ENCODE data around the gene NEBL.

The NEBL gene

DNA sequence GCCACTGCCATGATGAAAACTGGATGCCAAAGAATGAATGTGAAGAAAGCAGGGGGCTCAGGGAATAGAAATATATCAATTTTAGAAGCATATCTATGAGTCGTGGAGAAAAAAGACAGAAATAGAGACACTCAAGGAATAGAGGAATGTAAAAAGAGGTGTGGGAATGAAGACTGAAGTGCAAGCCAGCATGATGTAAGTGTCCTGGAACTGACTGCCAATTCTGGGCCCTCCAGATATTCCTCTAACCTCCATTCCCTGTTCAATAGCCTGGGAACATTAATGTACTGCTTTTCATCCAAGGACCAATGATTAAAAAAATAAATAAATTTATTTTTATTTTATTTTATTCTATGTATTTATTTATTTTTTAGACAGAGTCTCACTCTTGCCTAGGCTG lies 40.6 kb downstream of the NEBL start:
- no peaks in the 10 kb centered on the region for H3K27me3 Mint-ChIP-seq
- no peak overlapping the region for H3K27ac Mint-ChIP-seq
- no peaks in the 10 kb centered on the region for H3K9me3 Mint-ChIP-seq
- CTCF ChIA-PET = no interaction called here
- no peak overlapping the region for H3K4me3 Mint-ChIP-seq
- no peaks in the 10 kb centered on the region for H3K36me3 Mint-ChIP-seq
- DNase-seq = no peak
- H3K4me1 Mint-ChIP-seq = no peaks in the 10 kb centered on the region

DNA sequence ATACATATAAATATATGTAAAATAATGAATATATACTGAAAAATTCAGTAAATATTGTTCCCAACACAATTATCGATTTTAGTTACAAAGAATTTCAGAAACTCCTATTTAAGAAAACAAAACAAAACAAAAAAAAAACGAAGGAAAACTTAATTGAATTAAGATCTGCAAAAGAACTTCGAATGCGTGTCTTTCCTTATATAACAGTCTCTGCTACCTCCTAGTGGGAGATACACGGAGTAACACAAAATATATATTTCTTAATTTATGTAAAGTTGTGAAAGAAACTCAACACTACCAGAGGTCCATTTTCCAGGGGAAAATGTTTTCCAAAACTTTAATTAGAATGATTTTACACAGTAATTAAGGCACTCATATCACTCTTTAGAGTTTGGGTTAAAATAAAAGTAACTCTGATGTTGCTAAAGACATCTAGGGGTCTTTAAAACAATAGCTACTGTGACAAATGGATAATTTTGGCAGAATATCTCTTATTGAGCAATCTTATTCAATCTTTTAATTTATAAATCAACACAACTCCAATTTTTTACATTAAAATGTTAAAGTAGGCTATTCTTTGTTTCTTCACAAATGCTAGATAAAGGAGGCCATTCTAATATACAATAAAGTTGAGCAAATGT lies 41.6 kb downstream of the NEBL start:
- DNase-seq = no peak
- H3K27ac Mint-ChIP-seq = no peak overlapping the region
- H3K27me3 Mint-ChIP-seq = no peaks in the 10 kb centered on the region
- CTCF ChIA-PET = interaction anchor here (0.6 kb wide), 1 partner anchor 519 kb away, joined by 3 read pairs; no protein-coding TSS in a partner anchor
- no peak overlapping the region for H3K4me3 Mint-ChIP-seq
- H3K9me3 Mint-ChIP-seq = no peaks in the 10 kb centered on the region
- H3K36me3 Mint-ChIP-seq = no peaks in the 10 kb centered on the region
- H3K4me1 Mint-ChIP-seq = no peaks in the 10 kb centered on the region

DNA sequence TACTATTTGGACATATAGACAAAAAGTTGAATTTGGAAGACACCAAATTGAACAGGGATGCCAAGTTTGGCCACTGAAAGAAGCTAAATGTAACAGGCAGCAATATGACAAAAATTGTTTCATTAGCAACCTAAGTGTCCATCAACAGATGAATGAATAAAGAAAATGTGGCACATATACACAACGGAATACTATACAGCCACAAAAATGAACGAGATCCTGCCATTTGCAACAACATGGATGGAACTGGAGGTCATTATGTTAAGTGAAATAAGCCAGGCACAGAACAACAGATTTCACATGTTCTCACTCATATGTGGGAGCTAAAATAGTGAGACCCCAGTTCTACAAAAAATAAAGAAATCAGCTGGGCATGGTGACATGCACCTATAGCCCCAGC lies 43.8 kb downstream of the NEBL start:
- DNase-seq = no peak
- no peaks in the 10 kb centered on the region for H3K36me3 Mint-ChIP-seq
- H3K4me3 Mint-ChIP-seq = no peak overlapping the region
- no peaks in the 10 kb centered on the region for H3K27me3 Mint-ChIP-seq
- CTCF ChIA-PET = no interaction called here
- H3K27ac Mint-ChIP-seq = no peak overlapping the region
- no peaks in the 10 kb centered on the region for H3K4me1 Mint-ChIP-seq
- no peaks in the 10 kb centered on the region for H3K9me3 Mint-ChIP-seq

DNA sequence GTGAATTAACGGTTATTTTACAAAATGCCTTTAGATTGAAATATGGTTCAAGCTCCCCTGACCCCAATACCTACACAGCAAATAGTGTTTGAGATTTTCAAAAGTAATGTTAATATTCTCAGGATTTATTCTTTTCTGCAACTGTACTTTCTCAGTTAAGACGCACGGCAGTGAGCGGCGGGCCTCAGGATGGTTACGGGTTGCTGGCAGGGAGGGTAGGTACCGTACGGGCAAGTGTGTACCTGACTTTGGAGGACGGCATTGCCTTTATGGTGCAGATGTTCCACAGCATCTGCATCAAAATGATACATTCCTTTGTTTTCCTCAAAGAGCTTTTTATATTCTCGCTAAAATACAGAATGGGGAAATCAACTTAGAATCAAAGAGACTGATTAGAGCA lies 44.8 kb downstream of the NEBL start:
- CTCF ChIA-PET = no interaction called here
- Mint-ChIP-seq H3K36me3 (no peaks in the 10 kb centered on the region), H3K27ac (no peak overlapping the region), H3K27me3 (no peaks in the 10 kb centered on the region), H3K9me3 (no peaks in the 10 kb centered on the region), H3K4me1 (no peaks in the 10 kb centered on the region), H3K4me3 (no peak overlapping the region)
- no peak for DNase-seq

DNA sequence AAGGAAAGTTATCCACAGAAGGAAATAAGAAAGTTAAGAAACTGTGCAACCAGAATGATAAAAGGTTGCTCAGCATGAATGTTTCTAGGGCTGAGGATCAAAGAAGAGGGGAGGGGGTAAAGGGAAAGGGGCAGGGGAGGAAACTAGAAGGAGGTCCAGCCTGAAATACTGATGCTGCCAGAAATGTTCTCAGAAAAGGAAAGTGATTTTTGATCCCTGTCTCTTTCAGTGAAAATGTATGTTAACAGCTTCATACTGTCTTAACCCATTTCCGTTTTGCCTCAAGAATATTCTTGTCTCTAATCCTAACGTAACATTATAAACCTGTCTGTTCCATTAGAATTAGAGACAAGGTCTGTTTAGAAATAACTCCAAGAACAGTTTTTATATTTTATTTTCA lies 49.6 kb downstream of the NEBL start:
- Mint-ChIP-seq H3K27ac (no peak overlapping the region), H3K36me3 (no peaks in the 10 kb centered on the region)
- CTCF ChIA-PET = no interaction called here

DNA sequence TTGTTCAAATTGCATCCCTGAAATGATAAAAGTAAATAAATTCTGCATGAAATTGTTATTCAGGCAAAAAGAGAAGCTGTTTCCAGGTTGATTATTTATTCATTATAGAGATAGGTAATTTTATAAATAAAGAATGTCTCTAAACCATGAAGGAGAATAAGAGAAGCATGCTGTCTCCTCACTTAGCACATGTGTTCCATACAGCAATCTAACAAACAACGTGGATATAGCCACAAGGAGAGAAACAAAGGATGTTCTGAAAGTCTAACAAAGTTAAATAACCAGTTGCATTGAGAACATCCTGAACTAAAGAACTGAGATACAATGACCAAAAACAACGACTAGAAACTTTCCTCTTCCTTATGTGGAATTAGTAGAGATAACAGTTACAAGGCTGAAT lies 50.8 kb downstream of the NEBL start:
- peaks cover 2% of the 10 kb centered on the region for H3K9me3 Mint-ChIP-seq
- no peak for DNase-seq
- H3K4me1 Mint-ChIP-seq = no peaks in the 10 kb centered on the region
- CTCF ChIA-PET = no interaction called here
- H3K27ac Mint-ChIP-seq = no peak overlapping the region
- no peak overlapping the region for H3K4me3 Mint-ChIP-seq
- no peaks in the 10 kb centered on the region for H3K36me3 Mint-ChIP-seq
- H3K27me3 Mint-ChIP-seq = no peaks in the 10 kb centered on the region

More for the DNA sequence above, 49.6 kb downstream of the NEBL start:
- H3K9me3 Mint-ChIP-seq = peaks cover 2% of the 10 kb centered on the region
- no peaks in the 10 kb centered on the region for H3K4me1 Mint-ChIP-seq
- DNase-seq = no peak
- H3K27me3 Mint-ChIP-seq = no peaks in the 10 kb centered on the region
- no peak overlapping the region for H3K4me3 Mint-ChIP-seq

DNA sequence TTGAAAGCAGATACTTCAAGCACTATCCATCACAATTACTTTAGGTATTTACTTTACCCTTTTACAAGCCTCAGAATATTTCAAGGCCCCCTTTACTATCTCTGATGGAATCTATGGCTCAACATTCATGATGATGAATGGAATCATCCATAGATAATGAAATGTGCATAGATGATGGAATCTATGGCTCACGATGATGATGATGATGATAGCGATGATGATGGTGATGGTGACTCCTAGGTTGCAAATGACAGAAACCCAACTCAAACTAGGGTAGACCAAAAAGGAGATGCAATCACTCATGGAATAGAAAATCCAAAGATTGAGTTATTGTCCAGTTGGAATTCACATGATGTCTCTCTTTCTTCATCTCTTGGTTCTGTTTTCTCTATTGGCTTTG lies 55.7 kb downstream of the NEBL start:
- CTCF ChIA-PET = no interaction called here
- H3K36me3 Mint-ChIP-seq = no peaks in the 10 kb centered on the region
- no peak overlapping the region for H3K27ac Mint-ChIP-seq
- H3K9me3 Mint-ChIP-seq = peaks cover 4% of the 10 kb centered on the region
- H3K4me1 Mint-ChIP-seq = no peaks in the 10 kb centered on the region
- H3K4me3 Mint-ChIP-seq = no peak overlapping the region
- no peak for DNase-seq
- no peaks in the 10 kb centered on the region for H3K27me3 Mint-ChIP-seq

DNA sequence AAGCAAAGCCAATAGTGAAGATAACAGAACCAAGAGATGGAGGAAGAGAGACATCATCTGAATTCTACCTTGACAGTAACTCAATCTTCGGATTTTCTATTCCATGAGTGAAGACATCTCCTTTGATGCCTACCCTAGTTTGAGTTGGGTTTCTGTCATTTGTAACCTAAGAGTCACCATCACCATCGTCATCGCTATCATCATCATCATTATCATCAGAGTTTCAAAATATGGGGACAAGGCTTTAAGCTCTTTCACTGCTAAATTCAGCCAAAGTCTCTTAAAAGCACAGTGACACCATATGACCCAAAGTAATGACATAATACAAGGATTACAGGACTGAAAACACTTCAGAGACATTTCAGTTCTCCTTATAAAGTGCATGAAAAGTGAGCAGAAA lies 57.2 kb downstream of the NEBL start:
- Mint-ChIP-seq H3K36me3 (no peaks in the 10 kb centered on the region), H3K9me3 (peaks cover 4% of the 10 kb centered on the region), H3K4me3 (no peak overlapping the region), H3K27ac (no peak overlapping the region), H3K4me1 (no peaks in the 10 kb centered on the region), H3K27me3 (no peaks in the 10 kb centered on the region)
- CTCF ChIA-PET = no interaction called here
- no peak for DNase-seq

DNA sequence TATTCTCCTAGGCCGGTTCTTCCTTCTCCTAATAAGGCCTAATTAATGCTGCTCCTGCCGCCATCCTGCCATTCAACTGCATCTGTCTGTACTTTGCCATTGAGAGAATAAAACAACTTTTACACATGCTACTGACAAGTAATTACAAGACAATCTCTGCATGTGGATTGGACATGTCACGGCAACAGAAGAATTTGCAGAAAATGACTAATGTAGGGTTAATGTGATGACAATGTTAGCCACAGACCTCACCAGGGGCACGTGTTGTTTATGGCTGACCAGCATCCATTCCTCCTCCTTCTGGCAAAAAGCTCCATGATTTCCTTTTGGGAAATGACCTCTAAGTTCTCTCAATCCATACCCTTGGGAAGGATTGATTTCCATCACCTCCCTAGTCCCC lies 58.0 kb downstream of the NEBL start:
- Mint-ChIP-seq H3K27me3 (no peaks in the 10 kb centered on the region), H3K27ac (no peak overlapping the region), H3K4me3 (no peak overlapping the region), H3K9me3 (peaks cover 4% of the 10 kb centered on the region), H3K4me1 (no peaks in the 10 kb centered on the region), H3K36me3 (no peaks in the 10 kb centered on the region)
- DNase-seq = no peak
- CTCF ChIA-PET = no interaction called here

DNA sequence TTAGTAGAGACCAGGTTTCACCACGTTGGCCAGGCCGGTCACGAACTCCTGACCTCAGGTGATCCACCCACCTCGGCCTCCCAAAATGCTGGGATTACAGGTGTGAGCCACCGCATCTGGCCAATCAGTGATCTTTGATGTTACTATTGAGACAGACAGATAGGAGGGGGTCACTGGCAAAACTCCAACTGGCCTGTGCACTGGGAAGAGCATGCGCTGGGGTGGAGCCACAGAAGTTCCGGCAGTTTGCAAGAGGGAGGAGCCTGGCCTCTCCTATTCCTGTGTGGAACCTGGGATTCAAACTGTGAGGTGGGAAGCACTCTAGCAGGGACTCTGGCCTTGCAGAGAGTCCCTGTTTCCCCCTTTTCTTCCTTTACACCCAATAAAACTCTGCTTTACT lies 60.7 kb downstream of the NEBL start:
- CTCF ChIA-PET = no interaction called here
- Mint-ChIP-seq H3K36me3 (no peaks in the 10 kb centered on the region), H3K9me3 (peaks cover 2% of the 10 kb centered on the region), H3K4me1 (no peaks in the 10 kb centered on the region), H3K27me3 (no peaks in the 10 kb centered on the region), H3K27ac (no peak overlapping the region), H3K4me3 (no peak overlapping the region)
- DNase-seq = no peak

DNA sequence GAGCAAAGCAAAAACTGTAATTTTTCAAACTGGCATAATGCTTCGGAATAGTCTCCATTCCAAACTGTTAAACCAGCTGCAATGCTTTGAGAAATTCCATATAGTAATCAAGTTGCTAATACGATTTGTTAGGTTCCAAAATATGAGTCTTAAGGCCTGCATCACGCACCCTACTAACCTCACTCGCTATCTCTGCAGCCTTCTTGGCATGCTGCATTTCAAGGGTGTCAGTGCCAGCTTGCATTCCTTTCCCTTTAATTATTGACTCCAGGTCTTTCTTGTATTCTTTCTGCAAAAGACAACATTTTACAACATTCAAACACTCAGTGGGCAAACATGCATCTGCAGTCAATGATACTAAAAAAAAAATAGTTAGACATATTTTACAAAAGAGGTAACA lies 61.8 kb downstream of the NEBL start:
- Mint-ChIP-seq H3K27me3 (no peaks in the 10 kb centered on the region), H3K9me3 (peaks cover 2% of the 10 kb centered on the region), H3K4me1 (no peaks in the 10 kb centered on the region), H3K4me3 (no peak overlapping the region), H3K27ac (no peak overlapping the region), H3K36me3 (no peaks in the 10 kb centered on the region)
- CTCF ChIA-PET = no interaction called here
- no peak for DNase-seq

DNA sequence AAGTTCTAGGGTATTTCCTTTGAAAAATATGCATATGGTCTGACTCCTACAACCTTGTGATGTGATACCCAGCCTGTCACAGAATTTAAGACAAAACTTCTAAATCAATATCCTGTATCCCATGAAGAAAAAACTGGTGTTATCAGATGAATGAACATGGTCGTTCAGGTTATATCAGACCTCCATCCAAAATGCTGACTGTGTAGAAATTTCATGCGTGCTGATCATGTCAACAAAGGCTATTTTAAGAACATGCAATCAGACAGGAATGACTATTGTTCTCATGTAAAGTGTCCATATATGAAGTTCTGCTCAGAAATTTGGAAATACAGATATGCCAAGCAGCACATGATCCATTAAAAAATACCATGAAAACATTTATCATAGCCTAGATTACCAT lies 62.3 kb downstream of the NEBL start:
- Mint-ChIP-seq H3K36me3 (no peaks in the 10 kb centered on the region), H3K9me3 (peaks cover 2% of the 10 kb centered on the region), H3K27ac (no peak overlapping the region), H3K4me3 (no peak overlapping the region), H3K27me3 (no peaks in the 10 kb centered on the region), H3K4me1 (no peaks in the 10 kb centered on the region)
- CTCF ChIA-PET = no interaction called here
- no peak for DNase-seq

DNA sequence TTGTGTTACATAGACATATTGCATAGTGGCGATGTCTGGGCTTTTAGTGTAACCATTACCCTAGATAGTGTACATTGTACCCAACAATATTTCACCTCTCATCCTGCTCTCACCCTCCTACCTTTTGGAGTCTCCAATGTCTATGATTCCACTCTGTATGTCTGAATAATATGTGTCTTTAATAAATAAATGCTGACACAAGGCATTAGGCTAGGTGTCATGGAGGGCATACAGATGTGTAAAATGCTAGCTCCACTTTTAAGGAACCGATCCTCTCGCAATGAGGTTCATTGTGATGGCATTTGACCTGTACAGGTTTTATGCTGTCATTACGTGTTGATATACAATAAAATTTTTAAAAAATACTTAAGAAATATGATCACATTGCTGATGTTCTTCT lies 74.3 kb downstream of the NEBL start:
- Mint-ChIP-seq H3K36me3 (no peaks in the 10 kb centered on the region), H3K27me3 (no peaks in the 10 kb centered on the region), H3K4me1 (no peaks in the 10 kb centered on the region), H3K4me3 (no peak overlapping the region), H3K27ac (no peak overlapping the region), H3K9me3 (peaks cover 2% of the 10 kb centered on the region)
- CTCF ChIA-PET = no interaction called here
- no peak for DNase-seq

DNA sequence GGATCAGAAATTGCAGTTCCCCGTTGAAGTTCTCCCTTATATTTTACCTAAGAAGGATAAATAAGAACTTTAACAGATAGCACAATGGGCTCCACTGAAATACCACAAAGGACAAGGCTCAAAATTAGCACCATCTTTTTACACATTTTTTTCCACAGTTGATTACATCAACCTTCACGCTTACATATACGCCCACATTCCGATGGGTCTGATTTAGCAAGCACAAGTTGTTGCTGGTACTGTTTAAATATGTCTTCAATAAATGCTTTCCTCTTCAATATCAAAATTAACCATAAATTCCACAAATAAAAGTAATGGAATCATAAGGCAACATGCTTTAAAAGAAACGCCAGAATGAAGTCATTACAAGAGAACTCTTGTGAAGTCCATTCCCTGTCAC lies 79.5 kb downstream of the NEBL start:
- no peak overlapping the region for H3K27ac Mint-ChIP-seq
- no peaks in the 10 kb centered on the region for H3K9me3 Mint-ChIP-seq
- H3K4me3 Mint-ChIP-seq = no peak overlapping the region
- CTCF ChIA-PET = no interaction called here
- no peak for DNase-seq
- H3K27me3 Mint-ChIP-seq = no peaks in the 10 kb centered on the region
- no peaks in the 10 kb centered on the region for H3K36me3 Mint-ChIP-seq
- H3K4me1 Mint-ChIP-seq = no peaks in the 10 kb centered on the region

DNA sequence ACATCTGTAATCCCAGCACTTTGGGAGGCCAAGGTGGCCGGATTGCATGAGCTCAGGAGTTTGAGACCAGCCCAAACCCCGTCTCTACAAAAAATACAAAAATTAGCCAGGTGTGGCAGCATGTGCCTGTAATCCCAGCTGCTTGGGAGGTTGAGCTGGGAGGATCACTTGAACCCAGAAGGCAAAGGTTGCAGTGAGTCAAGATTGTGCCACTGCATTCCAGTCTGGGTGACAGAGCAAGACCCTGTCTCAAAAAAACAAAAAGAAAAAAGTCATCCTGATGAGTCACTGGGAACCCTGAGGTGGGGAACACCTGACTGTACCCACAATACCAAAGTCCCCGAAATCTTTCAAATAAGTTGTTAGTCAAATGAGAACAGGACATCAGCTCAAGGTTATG lies 80.0 kb downstream of the NEBL start:
- H3K27ac Mint-ChIP-seq = no peak overlapping the region
- no peaks in the 10 kb centered on the region for H3K4me1 Mint-ChIP-seq
- no peaks in the 10 kb centered on the region for H3K27me3 Mint-ChIP-seq
- DNase-seq = no peak
- H3K9me3 Mint-ChIP-seq = no peaks in the 10 kb centered on the region
- no peaks in the 10 kb centered on the region for H3K36me3 Mint-ChIP-seq
- H3K4me3 Mint-ChIP-seq = no peak overlapping the region
- CTCF ChIA-PET = interaction anchor here (0.6 kb wide), 1 partner anchor 340 kb away, joined by 4 read pairs; no protein-coding TSS in a partner anchor

DNA sequence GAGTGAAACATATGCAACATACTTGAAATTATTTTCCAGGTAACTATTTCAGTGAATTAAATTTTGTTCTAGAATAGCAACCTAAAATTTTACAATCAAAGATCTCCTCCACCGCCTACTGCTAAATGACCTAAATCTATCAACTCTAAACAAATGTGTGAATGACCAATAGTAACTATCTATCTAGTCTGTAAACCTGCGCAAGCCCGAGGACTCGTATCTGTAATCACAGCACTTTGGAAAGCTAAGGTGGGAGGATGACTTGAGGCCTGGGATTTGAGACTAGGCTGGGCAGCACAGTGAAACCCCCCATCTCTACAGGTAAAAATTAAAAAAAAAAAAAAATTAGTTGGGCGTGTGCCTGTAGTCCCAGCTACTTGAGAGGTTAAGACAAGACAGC lies 83.0 kb downstream of the NEBL start:
- H3K4me3 Mint-ChIP-seq = no peak overlapping the region
- H3K4me1 Mint-ChIP-seq = no peaks in the 10 kb centered on the region
- CTCF ChIA-PET = interaction anchor here (0.6 kb wide), 1 partner anchor 10 kb away, joined by 3 read pairs; no protein-coding TSS in a partner anchor
- DNase-seq = no peak
- H3K36me3 Mint-ChIP-seq = no peaks in the 10 kb centered on the region
- no peaks in the 10 kb centered on the region for H3K27me3 Mint-ChIP-seq
- no peaks in the 10 kb centered on the region for H3K9me3 Mint-ChIP-seq
- H3K27ac Mint-ChIP-seq = no peak overlapping the region
